Body of pancreas (tissue), 4 donors: ENCODE data around the gene FGL2. TPM values are rescaled to one million over a fixed set of nuclear protein-coding genes. Genes with fewer than 3 reads are reported as not detected.

Experiments used
- ATAC-seq: fragments of 150-250 bp; one replicate; pipeline ENCODE4 v1.9.1; 2016
- DNase-seq, 4 donors: peaks; one replicate each; pipeline ENCODE4 v3.0.0-alpha.2; 2019
- H3K27ac ChIP-seq, 4 donors: fragments of 200-600 bp; sonication (generic); 1 replicate in 3 of 4; 2 replicates in 1 of 4; pipeline versions ENCODE4 v1.5.1 to v1.6.1; 2016 to 2019; ENCODE audit warnings: mild to moderate bottlenecking in 1 of 4, mixed read lengths in 1 of 4, moderate library complexity in 1 of 4
- H3K27me3 ChIP-seq, 2 donors: fragments of 200-600 bp; sonication (generic); one replicate each; pipeline ENCODE4 v1.6.0; 2016; ENCODE audit warnings: mild to moderate bottlenecking in 1 of 2
- H3K36me3 ChIP-seq, 2 donors: fragments of 200-600 bp; sonication (generic); replicated peaks in 1 of 2; 2 replicates each; pipeline ENCODE4 v1.5.1; 2016; ENCODE audit warnings: low read depth in 2 of 2; ENCODE audit not compliant: insufficient read depth in 1 of 2
- H3K4me1 ChIP-seq: fragments of 200-600 bp; sonication (generic); one replicate; pipeline ENCODE4 v1.6.0; 2016
- H3K4me3 ChIP-seq, 2 donors: fragments of 200-600 bp; sonication (generic); 1 replicate in 1 of 2; 2 replicates in 1 of 2; pipeline ENCODE4 v1.5.1; 2016 to 2019
- H3K9me3 ChIP-seq, 3 donors: fragments of 200-600 bp; sonication (generic); 1 replicate in 2 of 3; 2 replicates in 1 of 3; pipeline ENCODE4 v1.5.1; 2016
- CTCF ChIP-seq, 7 experiments: fragments of 450-650 bp in 4 of 7; fragments of 200-600 bp in 3 of 7; sonication (generic) in 3 of 7; IDR thresholded peaks; one replicate each; pipeline ENCODE4 v1.5.1; 2016 to 2019; ENCODE audit warnings: antibody characterized with exemption in 7 of 7
- POLR2A ChIP-seq, 3 donors: fragments of 450-650 bp; IDR thresholded peaks; one replicate each; pipeline ENCODE4 v1.6.1; 2016; ENCODE audit warnings: antibody characterized with exemption in 3 of 3, mild to moderate bottlenecking in 2 of 3
- WGBS, 2 donors: methylation state at CpG; one replicate each; pipeline ENCODE4 v1.1.5; 2017; 5-methylcytosine and 5-hydroxymethylcytosine counted together
- intact Hi-C: fragments of 100-400 bp; cut with DNase I; formaldehyde crosslinking; loops from one replicate; pipeline ENCODE4 v1.15.1; 2023
- total RNA-seq, 2 donors: library from RNA; depleted of rRNA; stranded (reverse); fragments of >200 nt; gene quantifications; one replicate each; pipeline ENCODE4 v1.1.0, GENCODE V29; 2016

The FGL2 gene
- total RNA-seq, 2 donors from 2014 or later, result 4.3 to 9.1 TPM

GRCh38 chr7:77185866-77186265 is 13.8 kb downstream of the FGL2 start:
- no peaks in the 10 kb centered on the region for H3K4me1 ChIP-seq
- ATAC-seq, result no peak
- H3K4me3 ChIP-seq, result no peak overlapping the region
- no peak for DNase-seq
- H3K27ac ChIP-seq, result no peak overlapping the region
- intact Hi-C loops, result no loop called here
- no peaks in the 10 kb centered on the region for H3K36me3 ChIP-seq
- no peak for TF ChIP-seq POLR2A (IDR thresholded peaks at IDR 0.05)
- TF ChIP-seq CTCF (IDR thresholded peaks at IDR 0.05), result no peak
- H3K27me3 ChIP-seq, result no peaks in the 10 kb centered on the region
- WGBS, 2 donors, result 77 to 90% methylated on average over 2 of the region's 2 CpGs
- no peaks in the 10 kb centered on the region for H3K9me3 ChIP-seq

GRCh38 chr7:77184990-77185389 is 14.6 kb downstream of the FGL2 start:
- no peaks in the 10 kb centered on the region for H3K27me3 ChIP-seq
- ATAC-seq, result no peak
- no peaks in the 10 kb centered on the region for H3K9me3 ChIP-seq
- WGBS, 2 donors, result 27 to 39% methylated on average over 3 of the region's 3 CpGs
- TF ChIP-seq CTCF (IDR thresholded peaks at IDR 0.05) (no peak), POLR2A (IDR thresholded peaks at IDR 0.05) (no peak)
- no peak overlapping the region for H3K4me3 ChIP-seq
- intact Hi-C loops, result no loop called here
- no peaks in the 10 kb centered on the region for H3K36me3 ChIP-seq
- DNase-seq, result no peak
- H3K27ac ChIP-seq, result no peak overlapping the region
- no peaks in the 10 kb centered on the region for H3K4me1 ChIP-seq

- Histone ChIP-seq H3K36me3 (no peaks in the 10 kb centered on the region), H3K4me3 (no peak overlapping the region), H3K27ac (no peak overlapping the region), H3K27me3 (no peaks in the 10 kb centered on the region), H3K9me3 (no peaks in the 10 kb centered on the region), H3K4me1 (no peaks in the 10 kb centered on the region)
- TF ChIP-seq POLR2A (IDR thresholded peaks at IDR 0.05), result no peak
- no peak for TF ChIP-seq CTCF (IDR thresholded peaks at IDR 0.05)
- no peak for DNase-seq
- no peak for ATAC-seq
- intact Hi-C loops, result no loop called here
These were observed 15.2 kb downstream of the FGL2 start for GRCh38 chr7:77184463-77184862.

- H3K27me3 ChIP-seq, result no peaks in the 10 kb centered on the region
- no peaks in the 10 kb centered on the region for H3K9me3 ChIP-seq
- DNase-seq (no peak), ATAC-seq (no peak)
- no peaks in the 10 kb centered on the region for H3K36me3 ChIP-seq
- intact Hi-C loops, result no loop called here
- no peak overlapping the region for H3K4me3 ChIP-seq
- no peak for TF ChIP-seq POLR2A (IDR thresholded peaks at IDR 0.05)
- no peak for TF ChIP-seq CTCF (IDR thresholded peaks at IDR 0.05)
- 100% methylated on average over 1 of the region's 1 CpG for WGBS, 2 donors
- no peak overlapping the region for H3K27ac ChIP-seq
- no peaks in the 10 kb centered on the region for H3K4me1 ChIP-seq
These were observed 17.4 kb downstream of the FGL2 start for GRCh38 chr7:77182261-77182660.

- Histone ChIP-seq H3K36me3 (no peaks in the 10 kb centered on the region), H3K4me3 (no peak overlapping the region), H3K9me3 (no peaks in the 10 kb centered on the region), H3K27ac (no peak overlapping the region), H3K4me1 (no peaks in the 10 kb centered on the region), H3K27me3 (no peaks in the 10 kb centered on the region)
- 81 to 82% methylated on average over 3 of the region's 3 CpGs for WGBS, 2 donors
- DNase-seq (no peak), ATAC-seq (no peak)
- intact Hi-C loops, result no loop called here
- TF ChIP-seq CTCF (IDR thresholded peaks at IDR 0.05) (no peak), POLR2A (IDR thresholded peaks at IDR 0.05) (no peak)
These were observed 17.9 kb downstream of the FGL2 start for GRCh38 chr7:77181734-77182133.
